ENCODE data around the gene ARHGAP25.

The ARHGAP25 gene

DNA sequence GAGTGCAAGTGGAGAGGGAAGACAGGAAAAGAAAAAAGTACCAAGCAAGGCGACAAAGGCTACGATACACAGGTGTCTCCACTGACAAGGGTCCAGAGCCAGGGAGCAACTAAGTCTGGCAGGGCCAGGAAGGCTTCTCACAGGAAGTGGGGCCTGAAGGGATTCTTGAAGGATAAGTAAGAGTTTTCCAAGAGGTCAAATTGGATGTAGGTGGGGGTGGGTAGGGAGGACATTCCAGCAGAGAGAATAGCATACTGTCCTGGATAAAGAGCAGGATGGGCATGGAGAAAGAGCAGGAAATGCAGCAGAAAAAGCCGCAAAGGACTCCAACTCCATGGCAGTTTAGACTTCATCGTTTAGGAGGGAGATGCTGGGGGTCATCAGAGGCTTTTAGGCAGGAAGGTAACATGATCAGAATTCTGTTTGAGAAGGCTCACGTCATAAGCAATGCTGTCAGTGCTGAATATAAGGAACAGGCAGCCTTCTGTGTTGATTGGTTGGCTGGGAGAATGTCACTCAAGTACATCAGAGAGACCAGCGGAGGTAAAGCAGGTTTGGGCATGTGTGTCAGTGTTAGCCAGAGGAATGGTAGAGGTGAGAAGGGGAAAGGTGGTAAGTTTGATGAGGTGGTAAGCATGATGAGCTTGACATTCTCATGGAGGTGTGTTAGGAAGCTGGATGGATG is 35.1 kb downstream of the ARHGAP25 start:
- no peaks in the 10 kb centered on the region for H3K9me3 ChIP-seq (ENCODE audit: control insufficient read depth, insufficient read depth, low read length)
- H3K27ac ChIP-seq (ENCODE audit: low read depth, low read length) = peak overlapping the region; percentile 65
- peak overlapping the region; percentile 69 for H3K4me2 ChIP-seq (ENCODE audit: low read length)
- H4K20me1 ChIP-seq (ENCODE audit: control insufficient read depth, insufficient read depth, low read depth, low read length) = no peaks in the 10 kb centered on the region
- H3K9me2 ChIP-seq (replicated peaks; ENCODE audit: control insufficient read depth, low read length) = no peaks in the 10 kb centered on the region
- peaks cover 40% of the 10 kb centered on the region for H3K79me2 ChIP-seq (ENCODE audit: control insufficient read depth, low read length)
- TF ChIP-seq, protein P1, sequence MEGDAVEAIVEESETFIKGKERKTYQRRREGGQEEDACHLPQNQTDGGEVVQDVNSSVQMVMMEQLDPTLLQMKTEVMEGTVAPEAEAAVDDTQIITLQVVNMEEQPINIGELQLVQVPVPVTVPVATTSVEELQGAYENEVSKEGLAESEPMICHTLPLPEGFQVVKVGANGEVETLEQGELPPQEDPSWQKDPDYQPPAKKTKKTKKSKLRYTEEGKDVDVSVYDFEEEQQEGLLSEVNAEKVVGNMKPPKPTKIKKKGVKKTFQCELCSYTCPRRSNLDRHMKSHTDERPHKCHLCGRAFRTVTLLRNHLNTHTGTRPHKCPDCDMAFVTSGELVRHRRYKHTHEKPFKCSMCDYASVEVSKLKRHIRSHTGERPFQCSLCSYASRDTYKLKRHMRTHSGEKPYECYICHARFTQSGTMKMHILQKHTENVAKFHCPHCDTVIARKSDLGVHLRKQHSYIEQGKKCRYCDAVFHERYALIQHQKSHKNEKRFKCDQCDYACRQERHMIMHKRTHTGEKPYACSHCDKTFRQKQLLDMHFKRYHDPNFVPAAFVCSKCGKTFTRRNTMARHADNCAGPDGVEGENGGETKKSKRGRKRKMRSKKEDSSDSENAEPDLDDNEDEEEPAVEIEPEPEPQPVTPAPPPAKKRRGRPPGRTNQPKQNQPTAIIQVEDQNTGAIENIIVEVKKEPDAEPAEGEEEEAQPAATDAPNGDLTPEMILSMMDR (IDR thresholded peaks at IDR 0.05; ENCODE audit: low read depth, low read length, poor library complexity, severe bottlenecking) = no peak
- TF ChIP-seq EZH2phosphoT487 (IDR thresholded peaks at IDR 0.05; ENCODE audit: borderline replicate concordance, low read length) = no peak
- H3K4me3 ChIP-seq (ENCODE audit: low read length) = peak overlapping the region; percentile 51
- no peaks in the 10 kb centered on the region; the same call in 1 of the 2 replicates for H3K36me3 ChIP-seq (ENCODE audit: control insufficient read depth, low read length)
- peaks cover 99% of the 10 kb centered on the region for H3K4me1 ChIP-seq (ENCODE audit: control insufficient read depth, low read length)
- no peaks in the 10 kb centered on the region for H3K27me3 ChIP-seq (ENCODE audit: control insufficient read depth, low read length)
- H3F3A ChIP-seq (ENCODE audit: control insufficient read depth, insufficient read depth) = peaks cover 45% of the 10 kb centered on the region

DNA sequence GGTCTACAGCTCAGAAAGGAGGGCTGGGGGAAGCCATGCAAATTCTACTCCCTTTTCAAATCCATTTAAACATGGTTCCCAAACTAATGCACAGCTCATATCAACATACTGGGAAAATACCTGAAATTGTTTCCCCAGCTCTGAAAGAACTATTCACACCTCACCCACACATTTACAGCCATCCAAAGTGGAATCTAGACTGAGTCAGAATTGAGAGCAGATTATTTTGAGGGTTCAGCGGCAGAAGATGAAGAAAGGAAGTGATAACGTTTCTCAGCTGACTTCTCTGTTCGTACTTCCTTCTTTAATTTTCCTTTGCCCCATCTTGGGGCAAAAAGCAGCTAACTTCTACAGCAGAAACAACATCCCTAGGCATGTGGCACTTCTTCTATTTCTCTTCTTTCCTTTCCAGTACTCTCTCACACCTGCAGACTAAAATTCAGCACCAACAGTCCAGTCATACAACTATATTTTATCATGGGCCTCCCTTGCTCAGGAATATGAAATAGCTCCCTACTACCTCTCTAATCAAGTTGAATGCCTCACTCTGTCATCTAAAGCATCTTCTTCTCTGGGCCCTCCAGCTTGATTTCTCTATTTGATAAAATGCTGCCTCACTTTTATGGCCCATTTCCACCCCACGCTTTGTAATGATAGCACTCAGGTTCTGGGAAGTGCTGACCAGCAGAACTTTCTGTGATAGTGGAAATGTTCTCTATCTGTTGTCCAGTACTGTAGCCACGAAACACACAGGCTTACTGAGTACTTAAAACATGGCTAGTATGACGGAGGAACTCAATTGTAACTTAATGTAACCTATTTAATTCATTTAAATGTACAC is 35.9 kb downstream of the ARHGAP25 start:
- peaks cover 45% of the 10 kb centered on the region for H3F3A ChIP-seq (ENCODE audit: control insufficient read depth, insufficient read depth)

DNA sequence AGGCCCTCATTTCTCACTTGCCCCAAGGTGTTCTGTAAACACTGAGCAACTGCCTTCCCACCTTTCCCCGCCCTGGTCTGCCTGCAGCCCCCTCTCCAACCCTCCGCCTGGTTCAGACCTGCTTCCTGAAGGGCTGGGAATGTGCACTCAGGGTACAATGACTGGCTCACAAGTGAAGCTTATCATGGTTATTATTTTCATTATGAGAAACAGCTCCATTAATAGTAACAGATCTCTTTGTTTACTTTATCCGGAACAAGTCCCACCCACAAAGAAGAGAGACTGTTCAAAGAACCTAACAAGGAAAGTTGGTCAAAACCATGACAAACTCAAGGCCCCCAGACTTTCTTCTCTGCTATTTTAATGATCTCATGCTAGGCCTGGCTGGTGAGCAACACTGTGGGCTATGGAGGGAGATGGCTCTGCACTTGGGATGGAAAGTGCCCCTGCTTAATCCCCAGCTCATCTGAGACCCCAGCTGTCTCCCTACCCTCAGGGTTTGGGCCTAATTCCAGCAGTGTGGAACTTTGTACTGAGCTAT is 36.7 kb downstream of the ARHGAP25 start:
- Histone ChIP-seq H3F3A (ENCODE audit: control insufficient read depth, insufficient read depth) (peaks cover 42% of the 10 kb centered on the region), H4K20me1 (ENCODE audit: control insufficient read depth, insufficient read depth, low read depth, low read length) (no peaks in the 10 kb centered on the region), H3K4me2 (ENCODE audit: low read length) (peak overlapping the region; percentile 69), H3K79me2 (ENCODE audit: control insufficient read depth, low read length) (peaks cover 52% of the 10 kb centered on the region), H3K27me3 (ENCODE audit: control insufficient read depth, low read length) (no peaks in the 10 kb centered on the region), H3K4me1 (ENCODE audit: control insufficient read depth, low read length) (peaks cover 98% of the 10 kb centered on the region), H3K36me3 (ENCODE audit: control insufficient read depth, low read length) (peaks cover 14% of the 10 kb centered on the region), H3K27ac (ENCODE audit: low read depth, low read length) (peak overlapping the region; percentile 65), H3K4me3 (ENCODE audit: low read length) (peak overlapping the region; percentile 51), H3K9me2 (replicated peaks; ENCODE audit: control insufficient read depth, low read length) (no peaks in the 10 kb centered on the region), H3K9me3 (ENCODE audit: control insufficient read depth, insufficient read depth, low read length) (no peaks in the 10 kb centered on the region)
- no peak for TF ChIP-seq EZH2phosphoT487 (IDR thresholded peaks at IDR 0.05; ENCODE audit: borderline replicate concordance, low read length)
- TF ChIP-seq, protein P1 (IDR thresholded peaks at IDR 0.05; ENCODE audit: low read depth, low read length, poor library complexity, severe bottlenecking) = no peak

More for the DNA sequence above, 35.9 kb downstream of the ARHGAP25 start:
- Histone ChIP-seq H4K20me1 (ENCODE audit: control insufficient read depth, insufficient read depth, low read depth, low read length) (no peaks in the 10 kb centered on the region), H3K79me2 (ENCODE audit: control insufficient read depth, low read length) (peaks cover 44% of the 10 kb centered on the region), H3K4me1 (ENCODE audit: control insufficient read depth, low read length) (peaks cover 98% of the 10 kb centered on the region), H3K9me2 (replicated peaks; ENCODE audit: control insufficient read depth, low read length) (no peaks in the 10 kb centered on the region), H3K9me3 (ENCODE audit: control insufficient read depth, insufficient read depth, low read length) (no peaks in the 10 kb centered on the region), H3K27ac (ENCODE audit: low read depth, low read length) (peak overlapping the region; percentile 65), H3K4me3 (ENCODE audit: low read length) (peak overlapping the region; percentile 51), H3K4me2 (ENCODE audit: low read length) (peak overlapping the region; percentile 69), H3K27me3 (ENCODE audit: control insufficient read depth, low read length) (no peaks in the 10 kb centered on the region), H3K36me3 (ENCODE audit: control insufficient read depth, low read length) (peaks cover 6% of the 10 kb centered on the region)
- no peak for TF ChIP-seq EZH2phosphoT487 (IDR thresholded peaks at IDR 0.05; ENCODE audit: borderline replicate concordance, low read length)
- TF ChIP-seq, protein P1 (IDR thresholded peaks at IDR 0.05; ENCODE audit: low read depth, low read length, poor library complexity, severe bottlenecking) = no peak
